ENCODE results near the gene C1orf232. TPM values are rescaled to one million over a fixed set of nuclear protein-coding genes. Genes with fewer than 3 reads are reported as not detected.

Gene C1orf232
- total and polyA plus RNA-seq, 9 of the 15 experiments (the other 6 are each of a cell fraction or from before 2014, with no cell fraction given) = not detected

DNA sequence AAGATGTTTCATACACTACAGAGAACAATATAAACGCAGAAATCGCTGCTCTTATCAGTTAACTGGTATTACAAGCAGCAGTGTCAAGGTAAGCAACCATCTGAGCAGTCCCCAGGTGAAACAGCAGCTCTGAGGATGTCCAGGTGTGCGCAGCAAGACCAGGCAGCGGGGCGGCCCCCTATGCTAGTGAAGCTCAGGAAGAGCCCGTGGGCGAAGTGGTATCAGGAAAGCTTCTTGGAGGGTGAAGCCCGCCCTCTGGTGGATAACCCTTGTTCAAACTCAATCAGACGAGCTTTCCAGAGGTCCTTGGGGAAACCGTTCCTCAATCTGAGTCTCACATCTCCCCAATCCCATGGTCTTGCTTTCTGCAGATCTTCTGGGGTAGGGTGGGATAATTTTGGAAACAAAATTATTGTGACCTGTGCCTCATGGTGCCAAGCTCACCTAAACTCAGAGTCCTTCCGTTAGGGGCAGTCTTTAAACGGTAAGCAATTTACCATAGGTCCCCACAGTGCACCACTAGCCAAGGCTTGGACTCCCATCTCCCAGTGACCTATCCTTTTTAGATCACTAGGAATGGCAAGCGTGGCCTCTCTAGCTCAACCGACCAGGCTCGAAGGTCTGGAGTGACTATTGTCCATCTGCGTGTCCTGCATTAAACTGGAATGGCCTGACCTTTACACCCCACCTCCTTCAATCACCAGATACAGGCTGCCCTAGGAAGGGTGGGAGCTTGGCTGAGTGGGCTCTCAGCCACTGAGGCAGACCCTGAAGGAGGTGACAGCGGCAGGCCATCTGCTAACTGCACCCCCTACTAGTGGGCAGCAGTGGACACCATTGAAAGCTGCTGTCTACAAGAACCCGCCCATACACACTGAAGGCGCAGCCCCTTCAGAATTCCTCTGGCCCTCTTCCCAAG is 23.5 kb downstream of the C1orf232 start (continued):
- TF ChIP-seq, protein P1, sequence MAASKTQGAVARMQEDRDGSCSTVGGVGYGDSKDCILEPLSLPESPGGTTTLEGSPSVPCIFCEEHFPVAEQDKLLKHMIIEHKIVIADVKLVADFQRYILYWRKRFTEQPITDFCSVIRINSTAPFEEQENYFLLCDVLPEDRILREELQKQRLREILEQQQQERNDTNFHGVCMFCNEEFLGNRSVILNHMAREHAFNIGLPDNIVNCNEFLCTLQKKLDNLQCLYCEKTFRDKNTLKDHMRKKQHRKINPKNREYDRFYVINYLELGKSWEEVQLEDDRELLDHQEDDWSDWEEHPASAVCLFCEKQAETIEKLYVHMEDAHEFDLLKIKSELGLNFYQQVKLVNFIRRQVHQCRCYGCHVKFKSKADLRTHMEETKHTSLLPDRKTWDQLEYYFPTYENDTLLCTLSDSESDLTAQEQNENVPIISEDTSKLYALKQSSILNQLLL (CRISPR knock-in tag; IDR thresholded peaks at IDR 0.05; ENCODE audit: borderline replicate concordance) = no peak
- TF ChIP-seq ZSCAN29 (IDR thresholded peaks at IDR 0.05) (no peak), DDX20 (tag; IDR thresholded peaks at IDR 0.05; ENCODE audit: low read depth) (no peak), MYNN (IDR thresholded peaks at IDR 0.05) (no peak), MYNN (CRISPR knock-in tag; IDR thresholded peaks at IDR 0.05) (no peak), ARHGAP35 (IDR thresholded peaks at IDR 0.05; ENCODE audit: partially characterized antibody) (no peak), HDAC8 (tag; IDR thresholded peaks at IDR 0.05) (no peak), MAZ (CRISPR knock-in tag; conservative IDR thresholded peaks at IDR 0.05 in 1 of 2, IDR thresholded peaks at IDR 0.05 in 1 of 2) (peak in 1 of 2 experiments; percentile 73; a peak in 3 of 4 replicates), NRF1 (conservative IDR thresholded peaks at IDR 0.05 in 1 of 2, IDR thresholded peaks at IDR 0.05 in 1 of 2) (peak; percentile 54 to 56; a peak in 3 of 4 replicates), ZNF584 (CRISPR knock-in tag; IDR thresholded peaks at IDR 0.05; ENCODE audit: low read depth) (0 out of 2 replicates have a peak, but pooled peaks have one; percentile 33), KAT7 (CRISPR knock-in tag; IDR thresholded peaks at IDR 0.05; ENCODE audit: borderline replicate concordance) (peak; percentile 89; the same call in 1 of the 2 replicates), TEAD1 (CRISPR knock-in tag; IDR thresholded peaks at IDR 0.05) (0 out of 4 replicates have a peak, but pooled peaks of 1 of the 2 experiments have one; percentile 11), SMAD4 (CRISPR knock-in tag; conservative IDR thresholded peaks at IDR 0.05) (0 out of 2 replicates have a peak, but pooled peaks have one; percentile 32), RB1 (IDR thresholded peaks at IDR 0.05; ENCODE audit: low read depth) (peak; percentile 81; the same call in 1 of the 2 replicates), NFIX (CRISPR knock-in tag; IDR thresholded peaks at IDR 0.05; ENCODE audit: low read depth) (no peak), SP2 (IDR thresholded peaks at IDR 0.05; ENCODE audit: extremely low read depth, low read depth, low read length, poor library complexity, severe bottlenecking) (no peak), CREB1 (IDR thresholded peaks at IDR 0.05) (no peak), CREB1 (CRISPR knock-in tag; IDR thresholded peaks at IDR 0.05) (0 out of 2 replicates have a peak, but pooled peaks have one; percentile 50)
- TF ChIP-seq, protein P2, sequence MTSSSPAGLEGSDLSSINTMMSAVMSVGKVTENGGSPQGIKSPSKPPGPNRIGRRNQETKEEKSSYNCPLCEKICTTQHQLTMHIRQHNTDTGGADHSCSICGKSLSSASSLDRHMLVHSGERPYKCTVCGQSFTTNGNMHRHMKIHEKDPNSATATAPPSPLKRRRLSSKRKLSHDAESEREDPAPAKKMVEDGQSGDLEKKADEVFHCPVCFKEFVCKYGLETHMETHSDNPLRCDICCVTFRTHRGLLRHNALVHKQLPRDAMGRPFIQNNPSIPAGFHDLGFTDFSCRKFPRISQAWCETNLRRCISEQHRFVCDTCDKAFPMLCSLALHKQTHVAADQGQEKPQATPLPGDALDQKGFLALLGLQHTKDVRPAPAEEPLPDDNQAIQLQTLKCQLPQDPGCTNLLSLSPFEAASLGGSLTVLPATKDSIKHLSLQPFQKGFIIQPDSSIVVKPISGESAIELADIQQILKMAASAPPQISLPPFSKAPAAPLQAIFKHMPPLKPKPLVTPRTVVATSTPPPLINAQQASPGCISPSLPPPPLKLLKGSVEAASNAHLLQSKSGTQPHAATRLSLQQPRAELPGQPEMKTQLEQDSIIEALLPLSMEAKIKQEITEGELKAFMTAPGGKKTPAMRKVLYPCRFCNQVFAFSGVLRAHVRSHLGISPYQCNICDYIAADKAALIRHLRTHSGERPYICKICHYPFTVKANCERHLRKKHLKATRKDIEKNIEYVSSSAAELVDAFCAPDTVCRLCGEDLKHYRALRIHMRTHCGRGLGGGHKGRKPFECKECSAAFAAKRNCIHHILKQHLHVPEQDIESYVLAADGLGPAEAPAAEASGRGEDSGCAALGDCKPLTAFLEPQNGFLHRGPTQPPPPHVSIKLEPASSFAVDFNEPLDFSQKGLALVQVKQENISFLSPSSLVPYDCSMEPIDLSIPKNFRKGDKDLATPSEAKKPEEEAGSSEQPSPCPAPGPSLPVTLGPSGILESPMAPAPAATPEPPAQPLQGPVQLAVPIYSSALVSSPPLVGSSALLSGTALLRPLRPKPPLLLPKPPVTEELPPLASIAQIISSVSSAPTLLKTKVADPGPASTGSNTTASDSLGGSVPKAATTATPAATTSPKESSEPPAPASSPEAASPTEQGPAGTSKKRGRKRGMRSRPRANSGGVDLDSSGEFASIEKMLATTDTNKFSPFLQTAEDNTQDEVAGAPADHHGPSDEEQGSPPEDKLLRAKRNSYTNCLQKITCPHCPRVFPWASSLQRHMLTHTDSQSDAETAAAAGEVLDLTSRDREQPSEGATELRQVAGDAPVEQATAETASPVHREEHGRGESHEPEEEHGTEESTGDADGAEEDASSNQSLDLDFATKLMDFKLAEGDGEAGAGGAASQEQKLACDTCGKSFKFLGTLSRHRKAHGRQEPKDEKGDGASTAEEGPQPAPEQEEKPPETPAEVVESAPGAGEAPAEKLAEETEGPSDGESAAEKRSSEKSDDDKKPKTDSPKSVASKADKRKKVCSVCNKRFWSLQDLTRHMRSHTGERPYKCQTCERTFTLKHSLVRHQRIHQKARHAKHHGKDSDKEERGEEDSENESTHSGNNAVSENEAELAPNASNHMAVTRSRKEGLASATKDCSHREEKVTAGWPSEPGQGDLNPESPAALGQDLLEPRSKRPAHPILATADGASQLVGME (CRISPR knock-in tag; IDR thresholded peaks at IDR 0.05) = no peak
